HG02938 (cell line): ENCODE measurements around the gene OR4C12.
"Not testable (repeated sequence)": the region's sequence is repeated elsewhere in the genome, so short reads cannot be mapped to it uniquely, and the experiment has no call there.

Experiments used
- ATAC-seq: cut with Tn5 transposase; IDR thresholded peaks from one replicate; pipeline ENCODE4 v1.9.1; 2021; ENCODE audit warnings: mild to moderate bottlenecking, moderate library complexity; ENCODE audit not compliant: unreplicated experiment

OR4C12 gene

DNA sequence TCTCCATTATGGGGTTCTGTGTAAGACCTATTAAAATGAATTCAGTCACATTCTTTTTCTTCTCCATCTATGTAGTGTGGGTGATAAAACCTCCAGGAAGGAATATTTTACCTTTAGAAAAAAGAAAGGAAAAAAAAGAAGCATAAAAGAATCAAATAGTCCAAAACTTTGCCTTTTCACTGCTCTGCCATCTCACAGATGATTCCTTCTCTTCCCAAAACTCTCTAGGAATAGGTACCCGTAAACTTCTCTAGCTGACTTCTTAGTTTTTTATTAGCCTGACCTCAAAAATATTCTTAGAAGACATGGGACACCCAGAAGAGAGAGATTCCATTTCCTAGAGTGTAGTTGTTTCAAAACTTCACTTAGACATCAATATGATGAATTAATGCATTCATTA lies at the start of gene OR4C12:
TSS of gene OR4C12 (minus strand) at position 101 of the 400 bp plus-strand sequence. CDS start at position 67, 34 bp downstream.
- ATAC-seq = not testable (repeated sequence)

DNA sequence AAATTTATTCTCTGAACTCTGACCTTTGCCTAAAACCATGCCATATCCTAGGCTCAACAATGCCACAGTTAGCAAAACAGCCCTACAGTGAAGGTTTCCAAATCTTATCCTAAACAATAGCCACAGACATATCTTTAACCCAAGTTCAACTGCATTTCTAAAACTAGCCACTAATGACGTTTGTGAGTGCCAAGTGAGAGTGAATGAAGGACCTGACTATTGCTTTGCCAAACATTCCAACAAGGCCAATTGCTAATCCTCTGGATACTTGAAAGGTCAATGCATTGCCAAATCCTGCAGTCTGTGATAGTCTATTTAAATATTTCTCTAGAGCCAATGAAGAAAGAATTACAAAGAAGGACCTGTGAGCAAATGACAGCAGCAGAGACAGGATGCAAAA lies 47.9 kb upstream of the OR4C12 start:
- ATAC-seq = no peak

DNA sequence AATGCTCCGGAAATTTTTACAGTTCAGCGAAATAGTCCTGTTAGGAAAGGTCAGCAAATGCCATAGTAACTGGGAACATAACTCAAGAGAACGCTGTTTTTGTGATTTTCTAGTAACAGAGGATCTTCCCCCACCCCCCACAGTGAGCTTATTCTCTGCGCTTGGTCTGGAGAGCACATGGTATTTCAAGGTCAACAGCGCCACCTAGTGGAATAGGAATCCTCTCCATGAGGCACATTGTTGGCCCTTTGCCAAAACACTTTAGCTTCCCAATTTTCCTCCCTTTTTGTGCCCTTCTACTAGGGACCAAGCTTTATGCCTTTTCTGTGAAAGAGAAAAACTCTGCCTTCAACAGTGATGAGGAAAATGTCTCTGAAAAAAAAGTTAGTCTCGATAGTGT lies 13.2 kb upstream of the OR4C12 start:
- no peak for ATAC-seq

DNA sequence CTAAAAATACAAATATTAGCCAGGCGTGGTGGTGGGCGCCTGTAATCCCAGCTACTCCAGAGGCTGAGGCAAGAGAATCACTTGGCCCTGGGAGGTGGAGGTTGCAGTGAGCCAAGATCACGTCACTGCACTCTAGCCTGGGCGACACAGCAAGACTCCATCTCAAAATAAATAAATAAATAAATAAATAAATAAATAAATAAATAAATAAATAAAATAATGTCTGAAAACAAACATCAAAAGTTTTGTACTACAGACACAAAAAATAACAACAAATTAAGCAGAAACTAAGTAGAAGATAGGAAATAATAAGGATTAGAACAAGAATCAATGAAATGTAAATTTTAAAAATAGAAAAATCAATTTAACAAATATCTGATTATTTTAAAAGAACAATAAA lies 8.9 kb downstream of the OR4C12 start:
- ATAC-seq = not testable (repeated sequence)

DNA sequence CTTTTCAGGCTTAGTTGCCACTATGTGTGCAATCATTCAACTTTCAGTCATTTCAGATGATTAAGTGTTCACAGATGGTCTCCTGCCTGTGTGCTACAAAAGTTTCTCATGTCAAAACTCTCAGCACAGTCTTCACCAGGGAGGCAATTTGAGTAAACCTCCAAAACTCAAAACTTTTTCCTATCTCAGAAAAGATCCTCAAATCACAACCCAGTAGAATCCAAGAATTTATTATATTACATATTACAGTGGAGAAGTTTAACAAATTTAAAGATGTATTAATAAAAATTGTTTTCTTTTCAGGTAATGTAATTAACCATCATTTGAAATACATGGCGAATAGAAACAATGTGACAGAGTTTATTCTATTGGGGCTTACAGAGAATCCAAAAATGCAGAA lies 30.2 kb downstream of the OR4C12 start, which contains the start of gene OR4C13:
TSS of gene OR4C13 (plus strand) at position 301 of the 400 bp plus-strand sequence. CDS start at position 333, 32 bp downstream.
- no peak for ATAC-seq

DNA sequence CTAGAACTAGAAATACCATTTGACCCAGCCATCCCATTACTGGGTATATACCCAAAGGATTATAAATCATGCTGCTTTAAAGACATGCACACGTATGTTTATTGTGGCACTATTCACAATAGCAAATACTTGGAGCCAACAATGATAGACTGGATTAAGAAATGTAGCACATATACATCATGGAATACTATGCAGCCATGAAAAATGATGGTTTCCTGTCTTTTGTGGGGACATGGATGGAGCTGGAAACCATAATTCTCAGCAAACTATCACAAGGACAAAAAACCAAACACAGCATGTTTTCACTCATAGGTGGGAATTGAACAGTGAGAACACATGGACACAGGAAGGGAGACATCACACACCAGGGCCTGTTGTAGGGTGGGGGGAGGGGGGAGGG lies 33.6 kb downstream of the OR4C12 start:
- not testable (repeated sequence) for ATAC-seq
